Type B pancreatic cell (in vitro differentiated cells): ENCODE results near the gene DENND4A. TPM values are rescaled to one million over a fixed set of nuclear protein-coding genes. Genes with fewer than 3 reads are reported as not detected.

Source experiments
- DNase-seq: peaks from one replicate; pipeline ENCODE4 v3.0.0; 2021; ENCODE audit warnings: mixed read lengths; ENCODE audit not compliant: unreplicated experiment; ENCODE audit errors: extremely low spot score
- H3K27ac Mint-ChIP-seq: 2 replicates; pipeline ENCODE4 v1.8.0; 2021; ENCODE audit warnings: mild to moderate bottlenecking, mixed read lengths
- H3K27me3 Mint-ChIP-seq: 2 replicates; pipeline ENCODE4 v1.8.0; 2021; ENCODE audit warnings: mixed read lengths
- H3K36me3 Mint-ChIP-seq: 2 replicates; pipeline ENCODE4 v1.8.0; 2021; ENCODE audit warnings: mixed read lengths
- H3K4me1 Mint-ChIP-seq: one replicate; pipeline ENCODE4 v1.8.0; 2021; ENCODE audit warnings: mixed read lengths; ENCODE audit not compliant: unreplicated experiment
- H3K4me3 Mint-ChIP-seq: 2 replicates; pipeline ENCODE4 v1.8.0; 2021; ENCODE audit warnings: mild to moderate bottlenecking, mixed read lengths
- H3K9me3 Mint-ChIP-seq: 2 replicates; pipeline ENCODE4 v1.8.0; 2021; ENCODE audit warnings: mixed read lengths
- total RNA-seq: library from RNA; stranded (reverse); gene quantifications from 2 replicates; pipeline ENCODE4 v1.2.1, GENCODE V29; 2021; ENCODE audit warnings: low replicate concordance
- TF ChIP-seq, protein P1 (sequence below): fragments of 200-600 bp; sonication (generic); conservative IDR thresholded peaks from 2 replicates; pipeline ENCODE4 v1.5.0; 2021; ENCODE audit warnings: antibody characterized with exemption, mild to moderate bottlenecking

DENND4A gene
- total RNA-seq, 1 donor from 2014 or later: 13.4 TPM

GRCh38 chr15:65730549-65731172, 61.4 kb downstream of the DENND4A start:
- Mint-ChIP-seq H3K27me3 (no peaks in the 10 kb centered on the region), H3K36me3 (peaks cover 12% of the 10 kb centered on the region), H3K27ac (no peak overlapping the region), H3K4me3 (no peak overlapping the region), H3K9me3 (no peaks in the 10 kb centered on the region), H3K4me1 (no peaks in the 10 kb centered on the region)
- no peak for DNase-seq
- TF ChIP-seq, protein P1, sequence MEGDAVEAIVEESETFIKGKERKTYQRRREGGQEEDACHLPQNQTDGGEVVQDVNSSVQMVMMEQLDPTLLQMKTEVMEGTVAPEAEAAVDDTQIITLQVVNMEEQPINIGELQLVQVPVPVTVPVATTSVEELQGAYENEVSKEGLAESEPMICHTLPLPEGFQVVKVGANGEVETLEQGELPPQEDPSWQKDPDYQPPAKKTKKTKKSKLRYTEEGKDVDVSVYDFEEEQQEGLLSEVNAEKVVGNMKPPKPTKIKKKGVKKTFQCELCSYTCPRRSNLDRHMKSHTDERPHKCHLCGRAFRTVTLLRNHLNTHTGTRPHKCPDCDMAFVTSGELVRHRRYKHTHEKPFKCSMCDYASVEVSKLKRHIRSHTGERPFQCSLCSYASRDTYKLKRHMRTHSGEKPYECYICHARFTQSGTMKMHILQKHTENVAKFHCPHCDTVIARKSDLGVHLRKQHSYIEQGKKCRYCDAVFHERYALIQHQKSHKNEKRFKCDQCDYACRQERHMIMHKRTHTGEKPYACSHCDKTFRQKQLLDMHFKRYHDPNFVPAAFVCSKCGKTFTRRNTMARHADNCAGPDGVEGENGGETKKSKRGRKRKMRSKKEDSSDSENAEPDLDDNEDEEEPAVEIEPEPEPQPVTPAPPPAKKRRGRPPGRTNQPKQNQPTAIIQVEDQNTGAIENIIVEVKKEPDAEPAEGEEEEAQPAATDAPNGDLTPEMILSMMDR: no peak

DNA sequence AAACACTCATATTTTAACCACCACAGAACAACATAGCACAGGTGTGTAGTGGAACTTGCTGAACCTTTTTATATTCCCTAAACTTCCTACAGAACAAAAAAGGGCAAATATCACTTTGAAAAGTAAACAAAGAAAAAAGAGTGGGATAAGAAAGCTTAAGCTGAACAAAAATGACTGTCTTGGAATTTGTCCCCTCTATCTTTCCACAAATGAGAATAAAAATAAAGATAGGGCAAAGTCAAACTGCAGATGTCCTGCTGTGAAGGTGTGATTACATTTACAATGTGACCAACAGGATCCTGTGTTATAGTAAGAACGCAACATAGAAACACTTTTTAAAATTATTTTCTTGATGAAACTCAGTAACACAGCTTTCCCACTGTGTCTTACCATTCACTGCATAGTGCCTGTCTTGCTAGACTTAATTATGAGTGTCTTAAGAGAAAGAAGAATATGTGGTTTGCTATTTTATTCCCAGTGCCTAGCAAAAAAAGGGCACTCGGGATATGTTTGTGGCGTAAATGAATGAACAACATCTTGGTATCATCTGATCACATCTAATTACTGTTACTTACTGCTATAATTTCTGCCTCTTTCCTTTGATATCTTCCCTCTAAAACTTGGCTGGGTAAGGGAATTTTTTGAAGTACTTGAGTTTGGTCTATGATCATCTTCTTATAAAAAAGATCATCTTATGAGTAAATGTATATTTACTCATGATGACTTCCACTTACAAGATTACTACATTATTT, 67.5 kb downstream of the DENND4A start:
- no peak overlapping the region for H3K4me3 Mint-ChIP-seq
- H3K9me3 Mint-ChIP-seq: no peaks in the 10 kb centered on the region
- peaks cover 6% of the 10 kb centered on the region for H3K36me3 Mint-ChIP-seq
- H3K27ac Mint-ChIP-seq: no peak overlapping the region
- no peaks in the 10 kb centered on the region for H3K27me3 Mint-ChIP-seq
- no peak for DNase-seq
- no peaks in the 10 kb centered on the region for H3K4me1 Mint-ChIP-seq
- TF ChIP-seq, protein P1: no peak

- H3K27me3 Mint-ChIP-seq: no peaks in the 10 kb centered on the region
- H3K4me1 Mint-ChIP-seq: no peaks in the 10 kb centered on the region
- H3K36me3 Mint-ChIP-seq: peaks cover 3% of the 10 kb centered on the region
- H3K27ac Mint-ChIP-seq: no peak overlapping the region
- H3K9me3 Mint-ChIP-seq: no peaks in the 10 kb centered on the region
- TF ChIP-seq, protein P1: no peak
- no peak overlapping the region for H3K4me3 Mint-ChIP-seq
- no peak for DNase-seq
Observed at GRCh38 chr15:65723876-65724275, 68.2 kb downstream of the DENND4A start.

DNA sequence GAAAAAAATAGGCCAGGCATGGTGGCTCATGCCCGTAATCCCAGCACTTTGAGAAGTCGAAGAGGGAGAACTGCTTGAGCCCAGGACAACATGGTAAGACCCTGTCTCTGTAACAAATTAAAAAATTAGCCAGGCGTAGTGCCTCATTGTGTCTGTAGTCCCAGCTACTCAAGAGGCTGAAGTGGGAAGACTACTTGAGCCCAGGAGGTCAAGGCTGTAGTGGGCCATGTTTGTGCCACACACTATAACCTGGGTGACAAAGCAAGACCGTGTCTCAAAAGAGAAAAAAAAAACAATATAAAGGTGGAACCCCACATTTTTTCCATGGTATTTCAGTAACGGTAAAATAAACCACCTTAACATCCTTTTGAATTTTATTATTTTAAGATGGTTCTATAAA, 69.9 kb downstream of the DENND4A start:
- Mint-ChIP-seq H3K27ac (no peak overlapping the region), H3K4me3 (no peak overlapping the region), H3K4me1 (no peaks in the 10 kb centered on the region), H3K36me3 (no peaks in the 10 kb centered on the region), H3K9me3 (no peaks in the 10 kb centered on the region), H3K27me3 (no peaks in the 10 kb centered on the region)
- no peak for DNase-seq
- TF ChIP-seq, protein P1: no peak

DNA sequence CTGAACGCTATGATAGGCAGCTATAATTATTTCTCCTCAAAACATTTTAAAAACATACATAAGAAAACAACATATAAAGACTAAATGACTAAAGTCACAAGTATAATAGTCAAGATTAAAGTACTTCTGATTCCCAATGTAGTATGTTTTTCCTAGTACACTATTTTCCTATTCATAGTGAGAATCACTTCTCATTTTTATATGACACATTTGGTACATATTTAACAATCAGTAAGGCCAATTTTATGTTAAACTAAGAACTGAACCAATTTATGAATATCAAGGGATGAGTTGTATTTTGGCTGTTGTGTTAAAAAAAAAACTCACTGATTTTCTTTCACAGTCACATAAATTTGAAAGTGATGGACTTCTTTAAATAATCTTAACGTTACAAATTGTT, 79.7 kb downstream of the DENND4A start:
- H3K36me3 Mint-ChIP-seq: peaks cover 20% of the 10 kb centered on the region
- no peak overlapping the region for H3K27ac Mint-ChIP-seq
- TF ChIP-seq, protein P1: no peak
- no peaks in the 10 kb centered on the region for H3K27me3 Mint-ChIP-seq
- H3K9me3 Mint-ChIP-seq: peaks cover 3% of the 10 kb centered on the region
- no peaks in the 10 kb centered on the region for H3K4me1 Mint-ChIP-seq
- no peak overlapping the region for H3K4me3 Mint-ChIP-seq
- no peak for DNase-seq
